C4-2B (cell line): ENCODE measurements around the gene MARS1.

Experiments
- H3K27ac ChIP-seq: fragments of 450-650 bp; 2 replicates; pipeline ENCODE4 v1.5.1; 2017
- ZFX ChIP-seq: fragments of 450-650 bp; IDR thresholded peaks from 2 replicates; pipeline ENCODE4 v1.6.1; 2017
- TF ChIP-seq, protein P1 (sequence below): fragments of 450-650 bp; conservative IDR thresholded peaks from 2 replicates; pipeline ENCODE4 v1.5.1; 2017; ENCODE audit warnings: mild to moderate bottlenecking

The MARS1 gene

DNA sequence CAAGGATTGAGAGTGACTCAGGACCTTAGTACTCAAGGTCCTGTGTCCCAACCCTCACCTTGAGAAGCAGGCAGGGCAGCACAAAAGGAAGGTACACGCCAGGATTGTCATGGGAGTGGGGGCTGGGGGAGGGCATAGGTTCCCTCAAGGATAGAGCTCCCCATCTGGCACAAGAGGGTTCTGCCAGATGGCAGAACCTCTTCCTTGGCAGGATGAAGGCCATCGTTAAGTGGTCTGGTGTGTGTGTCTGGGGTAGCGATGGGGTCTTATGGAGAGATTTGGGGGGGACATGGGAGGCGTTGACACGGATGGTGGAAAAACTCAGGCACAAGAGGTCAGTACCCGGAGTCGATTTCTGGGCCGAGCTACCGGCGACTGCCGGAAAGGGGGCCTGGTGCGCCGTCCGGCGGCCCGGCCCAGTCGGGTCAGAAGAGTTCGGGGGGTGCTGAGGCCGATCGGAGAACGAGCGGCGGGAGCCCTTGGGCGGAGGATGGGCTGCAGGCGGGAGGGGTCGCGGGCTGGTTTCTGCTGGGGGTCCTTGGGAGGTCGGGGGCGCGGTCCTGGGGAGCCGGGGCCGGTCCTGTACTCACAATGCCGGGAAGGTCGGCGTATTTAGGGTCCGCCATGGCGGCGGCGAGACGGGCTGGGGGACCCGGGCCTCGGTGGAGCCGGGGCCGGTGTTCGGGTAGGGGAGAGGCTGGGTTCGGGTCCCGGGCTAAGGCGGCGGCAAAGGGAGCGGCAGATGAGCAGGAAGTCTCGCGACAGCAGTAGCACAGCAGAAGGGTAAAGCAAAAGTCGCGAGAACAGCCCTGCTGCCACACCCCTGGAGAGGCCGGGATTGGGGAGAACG lies 58.8 kb downstream of the MARS1 start, which contains the start of gene DCTN2:
DCTN2 (minus strand) TSS at position 755 of the 850 bp plus-strand sequence; CDS start at position 626, 129 bp downstream.
- H3K27ac ChIP-seq: peak within 1 kb of the TSS; percentile 88
- TF ChIP-seq ZFX: peak; percentile 68
- TF ChIP-seq, protein P1, sequence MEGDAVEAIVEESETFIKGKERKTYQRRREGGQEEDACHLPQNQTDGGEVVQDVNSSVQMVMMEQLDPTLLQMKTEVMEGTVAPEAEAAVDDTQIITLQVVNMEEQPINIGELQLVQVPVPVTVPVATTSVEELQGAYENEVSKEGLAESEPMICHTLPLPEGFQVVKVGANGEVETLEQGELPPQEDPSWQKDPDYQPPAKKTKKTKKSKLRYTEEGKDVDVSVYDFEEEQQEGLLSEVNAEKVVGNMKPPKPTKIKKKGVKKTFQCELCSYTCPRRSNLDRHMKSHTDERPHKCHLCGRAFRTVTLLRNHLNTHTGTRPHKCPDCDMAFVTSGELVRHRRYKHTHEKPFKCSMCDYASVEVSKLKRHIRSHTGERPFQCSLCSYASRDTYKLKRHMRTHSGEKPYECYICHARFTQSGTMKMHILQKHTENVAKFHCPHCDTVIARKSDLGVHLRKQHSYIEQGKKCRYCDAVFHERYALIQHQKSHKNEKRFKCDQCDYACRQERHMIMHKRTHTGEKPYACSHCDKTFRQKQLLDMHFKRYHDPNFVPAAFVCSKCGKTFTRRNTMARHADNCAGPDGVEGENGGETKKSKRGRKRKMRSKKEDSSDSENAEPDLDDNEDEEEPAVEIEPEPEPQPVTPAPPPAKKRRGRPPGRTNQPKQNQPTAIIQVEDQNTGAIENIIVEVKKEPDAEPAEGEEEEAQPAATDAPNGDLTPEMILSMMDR: no peak; the same call in 1 of the 2 replicates

DNA sequence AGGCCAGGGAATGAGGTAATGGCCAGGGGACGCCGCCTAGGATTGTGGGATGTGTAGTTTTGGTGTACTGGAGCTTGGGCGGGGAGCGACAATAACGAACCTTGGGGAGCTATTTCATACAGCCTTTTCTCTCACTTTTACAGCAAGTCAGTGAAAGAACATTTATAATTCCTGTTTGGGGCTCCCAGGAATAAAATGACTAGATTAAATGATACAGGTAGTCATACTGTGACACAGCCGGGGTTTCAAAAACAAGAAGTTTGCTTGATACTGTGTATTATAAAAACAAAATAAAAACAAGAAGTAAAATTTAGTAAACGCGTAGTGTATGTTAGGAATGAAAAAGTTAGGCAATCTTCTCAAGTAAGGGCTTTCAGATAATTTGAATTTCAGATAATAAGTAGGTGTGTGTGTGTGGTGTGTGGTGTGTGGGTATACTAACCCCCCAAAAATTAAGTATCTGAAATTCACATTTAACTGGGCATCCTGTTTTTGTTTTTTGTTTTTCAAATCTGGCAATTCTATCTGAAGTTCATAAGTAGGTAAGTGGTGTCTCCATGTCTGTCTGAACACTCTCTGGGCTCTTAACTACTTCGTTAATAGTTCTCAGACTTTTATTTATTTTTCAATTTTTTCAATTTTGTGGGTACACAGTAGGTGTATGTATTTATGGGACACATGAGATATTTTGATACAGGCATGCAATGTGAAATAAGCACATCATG lies 59.6 kb downstream of the MARS1 start:
- H3K27ac ChIP-seq: peak overlapping the region; percentile 88
- TF ChIP-seq, protein P1: no peak

DNA sequence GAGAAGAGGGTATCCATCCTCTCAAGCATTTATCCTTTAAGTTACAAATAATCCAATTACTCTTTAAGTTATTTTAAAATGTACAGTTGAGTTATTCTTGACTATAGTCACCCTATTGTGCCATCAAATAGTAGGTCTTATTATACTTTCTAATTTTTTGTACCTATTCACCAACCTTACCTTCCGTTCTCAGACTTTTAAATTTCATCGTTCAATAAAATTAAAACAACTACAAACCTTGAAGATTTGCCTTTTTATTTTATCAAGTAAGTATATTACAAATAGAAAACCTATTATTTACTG lies 60.1 kb downstream of the MARS1 start:
- H3K27ac ChIP-seq: no peak overlapping the region
- no peak for TF ChIP-seq ZFX

DNA sequence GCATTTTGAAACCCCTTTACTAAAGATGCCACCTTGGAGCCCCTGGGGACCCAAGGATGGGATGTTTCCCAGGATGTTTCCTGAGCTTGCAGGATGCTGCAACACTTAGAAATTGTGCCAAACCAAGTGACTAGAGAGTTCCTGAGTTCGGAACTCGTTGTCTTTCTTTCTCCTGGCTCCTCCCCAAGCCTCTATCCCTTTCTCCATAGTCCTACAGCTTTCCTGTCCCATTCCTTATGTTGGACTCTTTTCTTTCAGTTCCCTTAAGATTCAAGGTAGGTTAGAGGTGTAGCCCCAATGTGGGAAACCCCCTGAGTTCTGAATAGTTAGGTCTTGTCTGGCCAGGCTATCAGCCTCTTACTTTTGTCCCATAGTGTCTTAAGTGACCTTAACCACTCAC lies 60.6 kb downstream of the MARS1 start:
- H3K27ac ChIP-seq: no peak overlapping the region
- TF ChIP-seq, protein P1: no peak
- no peak for TF ChIP-seq ZFX

DNA sequence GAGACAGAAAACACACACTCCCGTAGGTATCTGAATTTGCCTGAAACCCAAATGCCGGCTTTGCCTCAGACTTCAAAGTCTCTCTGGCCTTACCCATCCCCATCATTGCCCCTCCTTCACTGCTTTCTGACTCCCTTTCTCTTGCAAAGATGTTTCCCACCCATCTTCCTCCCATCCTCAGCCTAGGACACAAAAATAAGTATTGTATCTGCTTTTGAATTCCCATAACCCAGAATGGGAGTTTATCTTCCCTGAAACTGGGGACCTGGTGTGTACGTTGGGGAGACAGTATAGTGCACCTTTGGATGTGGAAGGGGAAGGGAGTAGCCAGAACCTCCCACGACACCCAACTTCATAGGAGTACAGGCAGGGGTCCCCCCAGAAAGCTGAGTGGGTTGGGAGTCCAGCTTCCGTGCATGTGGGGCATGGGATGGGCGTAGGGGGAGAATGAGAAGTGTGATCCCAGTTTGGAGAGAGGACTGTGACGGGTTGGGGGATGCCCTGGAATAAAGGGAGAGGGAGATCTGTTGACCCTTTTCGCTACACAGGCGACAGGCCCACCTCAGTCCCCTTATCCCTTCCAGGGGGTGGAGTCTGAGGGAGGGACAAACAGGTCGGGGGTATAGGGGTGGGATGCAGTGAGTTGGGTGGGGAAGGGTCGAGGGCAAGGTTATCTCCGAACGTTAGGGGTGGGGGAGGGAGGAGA lies 61.5 kb downstream of the MARS1 start:
- no peak overlapping the region for H3K27ac ChIP-seq
- TF ChIP-seq ZFX: no peak
- TF ChIP-seq, protein P1: no peak

DNA sequence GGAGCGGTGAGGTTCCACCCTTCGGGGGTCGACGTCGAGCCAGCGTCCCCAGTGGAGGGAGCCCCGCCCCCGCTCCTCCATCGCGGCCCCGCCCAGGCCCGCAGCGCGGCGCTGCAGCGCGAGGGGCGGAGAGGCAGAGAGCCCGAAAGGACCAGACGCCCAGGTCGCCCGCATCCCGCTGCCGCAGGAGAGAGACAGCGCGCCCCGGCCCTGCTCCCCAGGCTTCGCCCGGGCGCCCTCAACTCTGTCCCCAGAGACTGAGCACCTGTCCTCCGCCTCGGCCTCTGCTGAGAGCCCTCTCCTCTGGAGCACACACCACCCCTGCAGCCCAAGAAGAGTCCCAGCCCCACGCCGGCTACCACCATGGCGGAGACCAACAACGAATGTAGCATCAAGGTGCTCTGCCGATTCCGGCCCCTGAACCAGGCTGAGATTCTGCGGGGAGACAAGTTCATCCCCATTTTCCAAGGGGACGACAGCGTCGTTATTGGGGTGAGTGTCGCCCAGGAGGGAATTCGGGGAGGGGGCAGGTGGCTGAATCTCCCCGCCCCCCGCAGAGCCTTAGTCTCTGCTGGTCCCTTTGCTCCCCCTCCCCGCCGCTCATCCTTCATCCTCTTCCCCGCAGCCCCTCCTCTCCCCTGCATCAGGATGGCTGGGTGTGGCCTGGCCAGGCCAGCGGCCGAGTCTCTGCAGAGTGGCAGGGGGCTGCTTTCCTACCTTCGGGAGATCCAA lies 62.2 kb downstream of the MARS1 start, which contains the start of gene KIF5A:
KIF5A (plus strand) TSS at position 136 of the 732 bp plus-strand sequence; CDS start at position 364, 228 bp downstream.
- H3K27ac ChIP-seq: no peak within 1 kb of the TSS
- TF ChIP-seq, protein P1: no peak
- TF ChIP-seq ZFX: no peak
